K562 (cell line): ENCODE measurements around the gene CPED1.

Experiments
- DNMT1 ChIP-seq: fragments of 450-650 bp; IDR thresholded peaks from 2 replicates; pipeline ENCODE4 v1.6.1; 2016; ENCODE audit warnings: antibody characterized with exemption, mild to moderate bottlenecking
- EP300 ChIP-seq: IDR thresholded peaks from 2 replicates; pipeline ENCODE4 v1.6.1; 2012; ENCODE audit warnings: low read length, improper control_type of control experiment
- HDAC6 ChIP-seq: IDR thresholded peaks from 2 replicates; pipeline ENCODE4 v1.6.1; 2012; ENCODE audit warnings: low read depth, mild to moderate bottlenecking, control low read depth, inconsistent platforms, low read length, moderate library complexity
- MYC ChIP-seq, 2 experiments: fragments of 250-450 bp in 1 of 2; sonication (Bioruptor Pico) in 1 of 2; IDR thresholded peaks; 2 replicates each; pipeline versions ENCODE4 v1.5.1 to v1.6.1; 2012 to 2021; ENCODE audit warnings: low read depth in 2 of 2, borderline replicate concordance in 1 of 2, improper control_type of control experiment in 1 of 2, low read length in 1 of 2, mild to moderate bottlenecking in 1 of 2, moderate library complexity in 1 of 2
- NR2C2 ChIP-seq, 2 experiments: fragments of 200-800 bp in 1 of 2; sonication (Bioruptor generic) in 1 of 2; sonication (generic) in 1 of 2; formaldehyde crosslinking in 1 of 2; IDR thresholded peaks; 2 replicates each; pipeline versions ENCODE4 v1.6.1 to v1.8.0; 2016 to 2022; ENCODE audit warnings: mild to moderate bottlenecking in 1 of 2, missing compliant biosample characterization in 1 of 2, missing genetic modification characterization in 1 of 2, missing genetic modification reagents in 1 of 2
- RAD21 ChIP-seq, 2 experiments: fragments of 250-450 bp in 1 of 2; fragments of 450-650 bp in 1 of 2; sonication (Bioruptor Pico) in 1 of 2; formaldehyde crosslinking in 1 of 2; IDR thresholded peaks in 1 of 2; conservative IDR thresholded peaks in 1 of 2; 2 replicates each; pipeline versions ENCODE4 v1.4.0 to v1.8.0; 2020 to 2022; ENCODE audit warnings: mild to moderate bottlenecking in 2 of 2, moderate library complexity in 1 of 2
- SAFB ChIP-seq: fragments of 200-400 bp; formaldehyde crosslinking; IDR thresholded peaks from 2 replicates; pipeline ENCODE4 v1.6.1; 2017; ENCODE audit warnings: low read depth, low read length, borderline replicate concordance
- TF ChIP-seq, protein P1 (sequence below): fragments of 250-450 bp; sonication (Bioruptor Pico); IDR thresholded peaks from 2 replicates; pipeline ENCODE4 v1.5.0; 2020; ENCODE audit warnings: mild to moderate bottlenecking
- TF ChIP-seq, protein P2 (sequence below): fragments of 450-650 bp; IDR thresholded peaks from 2 replicates; pipeline ENCODE4 v1.6.1; 2017; ENCODE audit warnings: antibody characterized with exemption
- TF ChIP-seq, protein P3 (sequence below), 3 experiments: IDR thresholded peaks in 2 of 3; conservative IDR thresholded peaks in 1 of 3; 2 replicates each; pipeline ENCODE4 v1.5.1; 2011 to 2012; ENCODE audit warnings: low read length in 3 of 3, mild to moderate bottlenecking in 3 of 3, control low read depth in 2 of 3, improper control_type of control experiment in 1 of 3, inconsistent platforms in 1 of 3, low read depth in 1 of 3, mixed read lengths in 1 of 3, moderate library complexity in 1 of 3; ENCODE audit not compliant: insufficient read depth in 2 of 3

DNA sequence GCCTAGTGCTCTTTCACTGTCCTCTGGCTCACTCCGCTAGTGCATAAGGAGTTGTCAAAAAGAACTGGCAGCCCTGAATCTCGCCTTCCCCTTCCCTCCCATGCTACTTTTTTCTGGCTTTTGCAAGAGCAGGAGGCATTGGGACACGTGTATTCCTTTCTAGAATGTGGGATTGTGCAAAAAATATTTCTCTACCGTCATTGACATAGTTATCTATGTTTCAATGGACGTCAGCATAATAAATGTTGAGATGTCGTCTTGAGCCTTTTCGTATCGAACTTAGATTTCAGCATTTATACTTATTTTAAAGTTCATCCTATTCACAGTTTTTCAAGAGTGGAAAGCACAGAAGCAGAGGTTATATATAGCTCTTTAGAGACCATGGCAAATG, 37.2 kb upstream of the CPED1 start:
- TF ChIP-seq, protein P1, sequence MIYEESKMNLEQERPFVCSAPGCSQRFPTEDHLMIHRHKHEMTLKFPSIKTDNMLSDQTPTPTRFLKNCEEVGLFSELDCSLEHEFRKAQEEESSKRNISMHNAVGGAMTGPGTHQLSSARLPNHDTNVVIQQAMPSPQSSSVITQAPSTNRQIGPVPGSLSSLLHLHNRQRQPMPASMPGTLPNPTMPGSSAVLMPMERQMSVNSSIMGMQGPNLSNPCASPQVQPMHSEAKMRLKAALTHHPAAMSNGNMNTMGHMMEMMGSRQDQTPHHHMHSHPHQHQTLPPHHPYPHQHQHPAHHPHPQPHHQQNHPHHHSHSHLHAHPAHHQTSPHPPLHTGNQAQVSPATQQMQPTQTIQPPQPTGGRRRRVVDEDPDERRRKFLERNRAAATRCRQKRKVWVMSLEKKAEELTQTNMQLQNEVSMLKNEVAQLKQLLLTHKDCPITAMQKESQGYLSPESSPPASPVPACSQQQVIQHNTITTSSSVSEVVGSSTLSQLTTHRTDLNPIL = no peak
- TF ChIP-seq MYC (IDR thresholded peaks at IDR 0.05; ENCODE audit: low read depth, low read length) (no peak), MYC (CRISPR knock-in tag; IDR thresholded peaks at IDR 0.05; ENCODE audit: borderline replicate concordance, low read depth) (no peak), SAFB (no peak), NR2C2 (CRISPR knock-in tag; IDR thresholded peaks at IDR 0.05) (no peak), NR2C2 (tag; IDR thresholded peaks at IDR 0.05) (no peak), DNMT1 (no peak), EP300 (no peak), HDAC6 (no peak), RAD21 (CRISPR knock-in tag; conservative IDR thresholded peaks at IDR 0.05 in 1 of 2, IDR thresholded peaks at IDR 0.05 in 1 of 2) (no peak)
- TF ChIP-seq, protein P2, sequence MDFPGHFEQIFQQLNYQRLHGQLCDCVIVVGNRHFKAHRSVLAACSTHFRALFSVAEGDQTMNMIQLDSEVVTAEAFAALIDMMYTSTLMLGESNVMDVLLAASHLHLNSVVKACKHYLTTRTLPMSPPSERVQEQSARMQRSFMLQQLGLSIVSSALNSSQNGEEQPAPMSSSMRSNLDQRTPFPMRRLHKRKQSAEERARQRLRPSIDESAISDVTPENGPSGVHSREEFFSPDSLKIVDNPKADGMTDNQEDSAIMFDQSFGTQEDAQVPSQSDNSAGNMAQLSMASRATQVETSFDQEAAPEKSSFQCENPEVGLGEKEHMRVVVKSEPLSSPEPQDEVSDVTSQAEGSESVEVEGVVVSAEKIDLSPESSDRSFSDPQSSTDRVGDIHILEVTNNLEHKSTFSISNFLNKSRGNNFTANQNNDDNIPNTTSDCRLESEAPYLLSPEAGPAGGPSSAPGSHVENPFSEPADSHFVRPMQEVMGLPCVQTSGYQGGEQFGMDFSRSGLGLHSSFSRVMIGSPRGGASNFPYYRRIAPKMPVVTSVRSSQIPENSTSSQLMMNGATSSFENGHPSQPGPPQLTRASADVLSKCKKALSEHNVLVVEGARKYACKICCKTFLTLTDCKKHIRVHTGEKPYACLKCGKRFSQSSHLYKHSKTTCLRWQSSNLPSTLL = no peak
- TF ChIP-seq, protein P3, sequence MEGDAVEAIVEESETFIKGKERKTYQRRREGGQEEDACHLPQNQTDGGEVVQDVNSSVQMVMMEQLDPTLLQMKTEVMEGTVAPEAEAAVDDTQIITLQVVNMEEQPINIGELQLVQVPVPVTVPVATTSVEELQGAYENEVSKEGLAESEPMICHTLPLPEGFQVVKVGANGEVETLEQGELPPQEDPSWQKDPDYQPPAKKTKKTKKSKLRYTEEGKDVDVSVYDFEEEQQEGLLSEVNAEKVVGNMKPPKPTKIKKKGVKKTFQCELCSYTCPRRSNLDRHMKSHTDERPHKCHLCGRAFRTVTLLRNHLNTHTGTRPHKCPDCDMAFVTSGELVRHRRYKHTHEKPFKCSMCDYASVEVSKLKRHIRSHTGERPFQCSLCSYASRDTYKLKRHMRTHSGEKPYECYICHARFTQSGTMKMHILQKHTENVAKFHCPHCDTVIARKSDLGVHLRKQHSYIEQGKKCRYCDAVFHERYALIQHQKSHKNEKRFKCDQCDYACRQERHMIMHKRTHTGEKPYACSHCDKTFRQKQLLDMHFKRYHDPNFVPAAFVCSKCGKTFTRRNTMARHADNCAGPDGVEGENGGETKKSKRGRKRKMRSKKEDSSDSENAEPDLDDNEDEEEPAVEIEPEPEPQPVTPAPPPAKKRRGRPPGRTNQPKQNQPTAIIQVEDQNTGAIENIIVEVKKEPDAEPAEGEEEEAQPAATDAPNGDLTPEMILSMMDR (IDR thresholded peaks at IDR 0.05 in 2 of 3, conservative IDR thresholded peaks at IDR 0.05 in 1 of 3; ENCODE audit: insufficient read depth in 2 of 3, low read depth in 1 of 3, low read length in 3 of 3) = no peak
